ENCODE results near the gene GRIK4.

- TF ChIP-seq CTCF (IDR thresholded peaks at IDR 0.05) (no peak), EZH2 (IDR thresholded peaks at IDR 0.05) (no peak)
Measured at GRCh38 chr11:120978701-120979100, 467.2 kb downstream of the GRIK4 start.
